Measurements from ENCODE around the gene SECISBP2L.
A peak's percentile ranks its signal among the peaks of the same experiment; 100 is the strongest.

SECISBP2L gene

DNA sequence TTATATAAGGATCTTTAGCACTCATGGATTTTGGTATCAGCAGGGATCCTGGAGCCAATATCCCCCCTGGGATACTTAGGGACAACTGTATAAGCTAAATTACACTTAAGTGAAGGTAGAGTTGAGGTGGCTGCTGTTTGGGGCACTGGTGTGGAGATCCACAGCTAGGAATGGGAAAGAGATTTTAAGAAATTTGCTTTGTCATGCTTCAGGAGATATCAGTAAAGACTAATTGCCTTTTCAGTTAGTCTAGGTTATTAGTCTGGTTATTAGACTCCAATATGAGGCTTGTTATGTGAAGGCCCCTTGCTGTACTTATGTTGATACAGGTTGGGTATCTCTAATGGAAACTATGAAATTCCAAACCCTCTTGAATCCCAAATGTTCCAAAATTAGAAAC is 1.2 kb upstream of the SECISBP2L start:
- Histone ChIP-seq H3K4me2 (ENCODE audit: low read length) (no peak overlapping the region), H3K79me2 (ENCODE audit: control insufficient read depth, low read length) (peaks cover 29% of the 10 kb centered on the region), H3K4me1 (ENCODE audit: control insufficient read depth, low read length) (peaks cover 22% of the 10 kb centered on the region), H3K9me2 (replicated peaks; ENCODE audit: control insufficient read depth, low read length) (no peaks in the 10 kb centered on the region), H3F3A (ENCODE audit: control insufficient read depth, insufficient read depth) (peaks cover 11% of the 10 kb centered on the region; the same call in 1 of the 2 replicates), H3K27me3 (ENCODE audit: control insufficient read depth, low read length) (no peaks in the 10 kb centered on the region), H4K20me1 (ENCODE audit: control insufficient read depth, insufficient read depth, low read depth, low read length) (no peaks in the 10 kb centered on the region), H3K27ac (ENCODE audit: low read depth, low read length) (no peak overlapping the region), H3K9me3 (ENCODE audit: control insufficient read depth, insufficient read depth, low read length) (no peaks in the 10 kb centered on the region), H3K4me3 (ENCODE audit: low read length) (no peak overlapping the region), H3K36me3 (ENCODE audit: control insufficient read depth, low read length) (peaks cover 5% of the 10 kb centered on the region; the same call in 1 of the 2 replicates)
- TF ChIP-seq, protein P1, sequence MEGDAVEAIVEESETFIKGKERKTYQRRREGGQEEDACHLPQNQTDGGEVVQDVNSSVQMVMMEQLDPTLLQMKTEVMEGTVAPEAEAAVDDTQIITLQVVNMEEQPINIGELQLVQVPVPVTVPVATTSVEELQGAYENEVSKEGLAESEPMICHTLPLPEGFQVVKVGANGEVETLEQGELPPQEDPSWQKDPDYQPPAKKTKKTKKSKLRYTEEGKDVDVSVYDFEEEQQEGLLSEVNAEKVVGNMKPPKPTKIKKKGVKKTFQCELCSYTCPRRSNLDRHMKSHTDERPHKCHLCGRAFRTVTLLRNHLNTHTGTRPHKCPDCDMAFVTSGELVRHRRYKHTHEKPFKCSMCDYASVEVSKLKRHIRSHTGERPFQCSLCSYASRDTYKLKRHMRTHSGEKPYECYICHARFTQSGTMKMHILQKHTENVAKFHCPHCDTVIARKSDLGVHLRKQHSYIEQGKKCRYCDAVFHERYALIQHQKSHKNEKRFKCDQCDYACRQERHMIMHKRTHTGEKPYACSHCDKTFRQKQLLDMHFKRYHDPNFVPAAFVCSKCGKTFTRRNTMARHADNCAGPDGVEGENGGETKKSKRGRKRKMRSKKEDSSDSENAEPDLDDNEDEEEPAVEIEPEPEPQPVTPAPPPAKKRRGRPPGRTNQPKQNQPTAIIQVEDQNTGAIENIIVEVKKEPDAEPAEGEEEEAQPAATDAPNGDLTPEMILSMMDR (IDR thresholded peaks at IDR 0.05; ENCODE audit: low read depth, low read length, poor library complexity, severe bottlenecking), result no peak
- TF ChIP-seq EZH2phosphoT487 (IDR thresholded peaks at IDR 0.05; ENCODE audit: borderline replicate concordance, low read length), result no peak

DNA sequence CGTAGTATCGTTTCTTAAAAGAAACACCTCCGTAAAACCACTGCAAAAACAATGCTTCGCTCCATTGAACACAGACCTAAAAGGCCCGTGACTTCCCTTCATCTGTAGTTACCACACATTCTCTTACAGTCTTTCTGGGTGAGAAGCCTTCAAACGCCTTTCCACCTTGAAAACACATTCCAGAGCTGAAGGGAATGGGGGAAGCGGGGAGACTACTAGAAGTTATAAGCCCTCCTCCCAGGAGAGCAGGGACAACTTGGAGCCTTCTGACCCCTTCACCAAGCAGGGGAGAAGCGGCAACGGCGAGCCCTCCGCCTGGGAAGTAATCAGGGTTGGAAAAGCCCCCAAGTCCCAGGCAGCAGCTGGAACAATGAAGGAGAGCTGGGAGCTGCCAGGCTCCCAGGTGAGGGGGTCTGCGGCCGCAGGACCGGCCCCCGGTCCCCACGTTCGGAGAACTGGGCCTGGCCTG is 461 bp downstream of the SECISBP2L start:
- Histone ChIP-seq H3K27me3 (ENCODE audit: control insufficient read depth, low read length) (no peaks in the 10 kb centered on the region), H3K79me2 (ENCODE audit: control insufficient read depth, low read length) (peaks cover 43% of the 10 kb centered on the region)

DNA sequence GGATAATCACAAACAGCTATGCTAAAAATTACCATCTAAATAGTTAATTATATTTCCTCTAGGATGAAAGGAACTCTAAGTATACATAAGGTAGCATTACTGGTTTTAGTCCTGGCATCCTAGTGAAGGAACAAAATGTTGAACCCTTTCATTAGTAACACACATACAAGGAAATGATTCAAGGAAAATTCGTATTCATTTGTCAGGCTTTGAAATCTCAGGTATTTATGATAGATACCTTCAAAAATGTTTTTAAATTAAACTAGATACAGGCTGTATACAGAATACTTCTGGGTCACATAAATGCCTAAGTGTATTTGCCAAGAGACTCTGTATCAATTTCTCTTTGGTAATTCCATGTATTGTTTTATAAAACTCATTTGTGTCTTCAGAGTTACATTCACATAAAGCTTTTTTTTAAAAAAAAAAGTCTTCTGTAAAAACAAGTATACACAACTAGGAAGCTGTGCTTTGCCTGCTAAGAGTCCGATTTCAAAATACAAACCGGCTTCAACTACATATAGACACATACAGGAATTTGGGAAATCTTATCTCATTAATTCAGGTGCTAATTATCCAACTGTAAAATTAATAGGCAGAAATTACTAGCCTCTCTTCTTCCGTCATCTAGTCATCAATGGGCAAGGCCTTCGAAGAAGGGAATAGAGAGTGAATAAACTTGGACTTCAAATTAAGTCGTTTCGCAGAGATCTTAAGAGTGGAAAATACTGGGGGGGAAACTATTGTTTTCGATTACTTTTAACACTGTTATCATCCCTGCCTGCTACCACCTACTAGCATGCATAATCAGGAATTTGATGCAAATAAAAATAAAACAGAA is 1.3 kb downstream of the SECISBP2L start:
- H3F3A ChIP-seq (ENCODE audit: control insufficient read depth, insufficient read depth), result peaks cover 11% of the 10 kb centered on the region; the same call in 1 of the 2 replicates
- H3K79me2 ChIP-seq (ENCODE audit: control insufficient read depth, low read length), result peaks cover 46% of the 10 kb centered on the region
- H3K4me1 ChIP-seq (ENCODE audit: control insufficient read depth, low read length), result peaks cover 22% of the 10 kb centered on the region
- no peaks in the 10 kb centered on the region for H3K9me2 ChIP-seq (replicated peaks; ENCODE audit: control insufficient read depth, low read length)
- H3K4me2 ChIP-seq (ENCODE audit: low read length), result peak overlapping the region; percentile 91
- peak overlapping the region; percentile 60 for H3K27ac ChIP-seq (ENCODE audit: low read depth, low read length)
- H3K36me3 ChIP-seq (ENCODE audit: control insufficient read depth, low read length), result peaks cover 5% of the 10 kb centered on the region; the same call in 1 of the 2 replicates
- peak overlapping the region; percentile 90 for H3K4me3 ChIP-seq (ENCODE audit: low read length)
- H3K9me3 ChIP-seq (ENCODE audit: control insufficient read depth, insufficient read depth, low read length), result no peaks in the 10 kb centered on the region
- TF ChIP-seq, protein P1 (IDR thresholded peaks at IDR 0.05; ENCODE audit: low read depth, low read length, poor library complexity, severe bottlenecking), result no peak
- no peak for TF ChIP-seq EZH2phosphoT487 (IDR thresholded peaks at IDR 0.05; ENCODE audit: borderline replicate concordance, low read length)
- H3K27me3 ChIP-seq (ENCODE audit: control insufficient read depth, low read length), result no peaks in the 10 kb centered on the region
- no peaks in the 10 kb centered on the region for H4K20me1 ChIP-seq (ENCODE audit: control insufficient read depth, insufficient read depth, low read depth, low read length)

More for the DNA sequence above, 461 bp downstream of the SECISBP2L start:
- TF ChIP-seq, protein P1 (IDR thresholded peaks at IDR 0.05; ENCODE audit: low read depth, low read length, poor library complexity, severe bottlenecking), result no peak
- no peak for TF ChIP-seq EZH2phosphoT487 (IDR thresholded peaks at IDR 0.05; ENCODE audit: borderline replicate concordance, low read length)
- H3K27ac ChIP-seq (ENCODE audit: low read depth, low read length), result peak overlapping the region; percentile 60
- H3K4me2 ChIP-seq (ENCODE audit: low read length), result peak overlapping the region; percentile 91
- peaks cover 5% of the 10 kb centered on the region; the same call in 1 of the 2 replicates for H3K36me3 ChIP-seq (ENCODE audit: control insufficient read depth, low read length)
- H3K4me3 ChIP-seq (ENCODE audit: low read length), result peak overlapping the region; percentile 90
- no peaks in the 10 kb centered on the region for H3K9me2 ChIP-seq (replicated peaks; ENCODE audit: control insufficient read depth, low read length)
- no peaks in the 10 kb centered on the region for H4K20me1 ChIP-seq (ENCODE audit: control insufficient read depth, insufficient read depth, low read depth, low read length)
- peaks cover 22% of the 10 kb centered on the region for H3K4me1 ChIP-seq (ENCODE audit: control insufficient read depth, low read length)
- H3K9me3 ChIP-seq (ENCODE audit: control insufficient read depth, insufficient read depth, low read length), result no peaks in the 10 kb centered on the region
- peaks cover 11% of the 10 kb centered on the region; the same call in 1 of the 2 replicates for H3F3A ChIP-seq (ENCODE audit: control insufficient read depth, insufficient read depth)
